Caco-2 (cell line): ENCODE measurements around the gene NYNRIN. TPM values are rescaled to one million over a fixed set of nuclear protein-coding genes. Genes with fewer than 3 reads are reported as not detected.

Experiments
- BruUV-seq: library from RNA; stranded (reverse); fragments of 400-500 nt; replicated peaks from 2 replicates; lab custom pipeline; 2021; lab: Mats Ljungman, UMichigan
- CTCF ChIA-PET: fragments of 300-600 bp; sonication (Branson Sonifier 250); formaldehyde crosslinking; loops from one replicate; lab custom pipeline; 2022; ENCODE audit warnings: antibody characterized with exemption; lab: Charles Lee
- POLR2A ChIA-PET: fragments of 300-600 bp; sonication (Branson Sonifier 250); formaldehyde crosslinking; loops from one replicate; lab custom pipeline; 2022; ENCODE audit warnings: antibody characterized with exemption; lab: Charles Lee
- DNase-seq, 2 experiments: peaks; one replicate each; pipeline versions ENCODE4 v3.0.0 to v3.0.0-alpha.2; 2020 to 2022
- H3K27me3 ChIP-seq: replicated peaks from 2 replicates; pipeline ENCODE4 v1.6.0; 2011; ENCODE audit warnings: low read length; ENCODE audit not compliant: control insufficient read depth, insufficient read depth
- H3K36me3 ChIP-seq: 2 replicates; pipeline ENCODE4 v1.5.1; 2011; ENCODE audit warnings: low read length; ENCODE audit not compliant: control insufficient read depth, insufficient read depth
- H3K4me1 ChIP-seq: fragments of 250-450 bp; sonication (Bioruptor Pico); 2 replicates; pipeline ENCODE4 v1.5.1; 2020; ENCODE audit warnings: mild to moderate bottlenecking
- H3K4me3 ChIP-seq: 2 replicates; pipeline ENCODE4 v1.5.1; 2011; ENCODE audit warnings: low read depth, mild to moderate bottlenecking, control low read depth, low read length
- H3K9me3 ChIP-seq: fragments of 250-450 bp; sonication (Bioruptor Pico); 2 replicates; pipeline ENCODE4 v1.5.1; 2020; ENCODE audit warnings: mild to moderate bottlenecking, moderate library complexity
- H3K27ac Mint-ChIP-seq: one replicate; pipeline ENCODE4 v1.8.0; 2022; ENCODE audit warnings: mixed read lengths; ENCODE audit not compliant: unreplicated experiment
- H3K27me3 Mint-ChIP-seq: one replicate; pipeline ENCODE4 v1.8.0; 2022; ENCODE audit warnings: mixed read lengths; ENCODE audit not compliant: insufficient read depth, unreplicated experiment
- H3K36me3 Mint-ChIP-seq: one replicate; pipeline ENCODE4 v1.8.0; 2022; ENCODE audit warnings: mild to moderate bottlenecking, mixed read lengths; ENCODE audit not compliant: insufficient read depth, unreplicated experiment
- H3K4me1 Mint-ChIP-seq: one replicate; pipeline ENCODE4 v1.8.0; 2022; ENCODE audit warnings: low read depth, mixed read lengths; ENCODE audit not compliant: unreplicated experiment
- H3K4me3 Mint-ChIP-seq: one replicate; pipeline ENCODE4 v1.8.0; 2022; ENCODE audit warnings: mild to moderate bottlenecking, moderate library complexity, mixed read lengths; ENCODE audit not compliant: unreplicated experiment
- H3K9me3 Mint-ChIP-seq: one replicate; pipeline ENCODE4 v1.8.0; 2022; ENCODE audit warnings: mixed read lengths; ENCODE audit not compliant: unreplicated experiment
- CTCF ChIP-seq, 2 experiments: fragments of 200-600 bp in 1 of 2; IDR thresholded peaks; 1 replicate in 1 of 2; 2 replicates in 1 of 2; pipeline versions ENCODE4 v1.5.1 to v1.8.0; 2011 to 2022; ENCODE audit warnings: antibody characterized with exemption in 1 of 2, control low read depth in 1 of 2, inconsistent platforms in 1 of 2, low read depth in 1 of 2, low read length in 1 of 2, mild to moderate bottlenecking in 1 of 2, moderate library complexity in 1 of 2; ENCODE audit not compliant: insufficient read depth in 1 of 2, severe bottlenecking in 1 of 2, unreplicated experiment in 1 of 2
- intact Hi-C: fragments of 100-400 bp; cut with micrococcal nuclease; formaldehyde crosslinking; loops from one replicate; pipeline ENCODE4 v1.10.0; 2022; ENCODE audit not compliant: unreplicated experiment
- total RNA-seq: library from RNA; stranded (reverse); gene quantifications from 2 replicates; pipeline ENCODE4 v1.2.3, GENCODE V29; 2022

Gene NYNRIN
- total RNA-seq, 1 experiment from 2014 or later = 5.9 TPM

GRCh38 chr14:24435192-24435810, 36.5 kb downstream of the NYNRIN start:
- no peak for DNase-seq
- Histone ChIP-seq H3K27me3 (no peaks in the 10 kb centered on the region), H3K4me3 (no peak overlapping the region), H3K36me3 (peaks cover 7% of the 10 kb centered on the region), H3K9me3 (no peaks in the 10 kb centered on the region), H3K4me1 (peaks cover 13% of the 10 kb centered on the region)
- Mint-ChIP-seq H3K27ac (no peak overlapping the region), H3K9me3 (no peaks in the 10 kb centered on the region), H3K27me3 (no peaks in the 10 kb centered on the region), H3K4me3 (no peak overlapping the region), H3K36me3 (peaks cover 48% of the 10 kb centered on the region), H3K4me1 (peaks cover 14% of the 10 kb centered on the region)
- TF ChIP-seq CTCF (IDR thresholded peaks at IDR 0.05; ENCODE audit: insufficient read depth in 1 of 2, low read depth in 1 of 2, low read length in 1 of 2, severe bottlenecking in 1 of 2, unreplicated experiment in 1 of 2) = no peak
- ChIA-PET CTCF (interaction anchor here (0.9 to 4.1 kb wide), 3 partner anchors 8 to 136 kb away, joined by 3 to 37 read pairs (median 5); no protein-coding TSS in a partner anchor), POLR2A (interaction anchor here (0.7 kb wide), 1 partner anchor 69 kb away, joined by 5 read pairs; no protein-coding TSS in a partner anchor)
- intact Hi-C loops = no loop called here
- BruUV-seq = no TSS peak

DNA sequence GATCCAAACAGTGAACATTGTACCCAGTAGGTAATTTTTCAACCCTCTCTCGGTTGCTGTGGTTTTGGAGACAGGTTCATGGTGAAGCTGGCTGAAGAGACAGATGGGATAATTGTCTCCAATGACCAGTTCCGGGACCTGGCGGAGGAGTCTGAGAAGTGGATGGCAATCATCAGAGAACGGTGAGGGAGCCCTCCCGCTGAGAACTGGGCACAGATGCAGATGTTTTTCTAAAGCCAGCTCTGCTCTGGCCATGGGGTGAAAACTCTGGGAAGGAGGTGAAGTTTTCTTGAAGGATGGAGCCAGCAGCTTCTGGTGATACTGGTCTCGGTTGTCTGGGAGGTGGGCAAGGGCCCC, 37.2 kb downstream of the NYNRIN start:
- no peaks in the 10 kb centered on the region for H3K9me3 Mint-ChIP-seq
- DNase-seq = no peak
- POLR2A ChIA-PET = interaction anchor here (0.7 kb wide), 1 partner anchor 69 kb away, joined by 5 read pairs; no protein-coding TSS in a partner anchor

More for the DNA sequence above, 37.2 kb downstream of the NYNRIN start:
- Histone ChIP-seq H3K4me1 (peaks cover 7% of the 10 kb centered on the region), H3K27me3 (no peaks in the 10 kb centered on the region), H3K36me3 (peaks cover 7% of the 10 kb centered on the region), H3K4me3 (no peak overlapping the region), H3K9me3 (no peaks in the 10 kb centered on the region)
- intact Hi-C loops = loop anchor here (1.0 to 2.0 kb wide), 4 partner anchors 71 to 193 kb away; partner anchors contain the start of gene TINF2
- no peaks in the 10 kb centered on the region for H3K27me3 Mint-ChIP-seq
- CTCF ChIA-PET = interaction anchor here (0.9 to 4.1 kb wide), 4 partner anchors 9 to 137 kb away, joined by 3 to 37 read pairs (median 14); no protein-coding TSS in a partner anchor
- H3K4me1 Mint-ChIP-seq = peaks cover 21% of the 10 kb centered on the region
- no peak overlapping the region for H3K4me3 Mint-ChIP-seq
- H3K36me3 Mint-ChIP-seq = peaks cover 53% of the 10 kb centered on the region
- no peak overlapping the region for H3K27ac Mint-ChIP-seq
- no peak for TF ChIP-seq CTCF (IDR thresholded peaks at IDR 0.05; ENCODE audit: insufficient read depth in 1 of 2, low read depth in 1 of 2, low read length in 1 of 2, severe bottlenecking in 1 of 2, unreplicated experiment in 1 of 2)
- BruUV-seq = no TSS peak
